BLaER1 (cell line): ENCODE measurements around the gene EIF6.

Experiments
- H3K27ac ChIP-seq: shearing (Covaris generic); formaldehyde crosslinking; 2 replicates; pipeline ENCODE4 v1.8.1; 2022
- H3K27me3 ChIP-seq: shearing (Covaris generic); formaldehyde crosslinking; 2 replicates; pipeline ENCODE4 v1.8.1; 2022
- H3K36me3 ChIP-seq: shearing (Covaris generic); formaldehyde crosslinking; 2 replicates; pipeline ENCODE4 v1.8.1; 2022
- H3K4me1 ChIP-seq: shearing (Covaris generic); formaldehyde crosslinking; 2 replicates; pipeline ENCODE4 v1.8.1; 2022
- H3K4me2 ChIP-seq: shearing (Covaris generic); formaldehyde crosslinking; 2 replicates; pipeline ENCODE4 v1.8.1; 2022
- H3K4me3 ChIP-seq: shearing (Covaris generic); formaldehyde crosslinking; 2 replicates; pipeline ENCODE4 v1.8.1; 2022
- H3K9ac ChIP-seq: shearing (Covaris generic); formaldehyde crosslinking; 2 replicates; pipeline ENCODE4 v1.8.1; 2022
- H3K9me3 ChIP-seq: shearing (Covaris generic); formaldehyde crosslinking; 2 replicates; pipeline ENCODE4 v1.8.1; 2022
- H4K20me1 ChIP-seq: shearing (Covaris generic); formaldehyde crosslinking; 2 replicates; pipeline ENCODE4 v1.8.1; 2022
- Cebpa-rat ChIP-seq: shearing (Covaris generic); IDR thresholded peaks from 2 replicates; pipeline ENCODE4 v1.8.1; 2022

EIF6 gene

DNA sequence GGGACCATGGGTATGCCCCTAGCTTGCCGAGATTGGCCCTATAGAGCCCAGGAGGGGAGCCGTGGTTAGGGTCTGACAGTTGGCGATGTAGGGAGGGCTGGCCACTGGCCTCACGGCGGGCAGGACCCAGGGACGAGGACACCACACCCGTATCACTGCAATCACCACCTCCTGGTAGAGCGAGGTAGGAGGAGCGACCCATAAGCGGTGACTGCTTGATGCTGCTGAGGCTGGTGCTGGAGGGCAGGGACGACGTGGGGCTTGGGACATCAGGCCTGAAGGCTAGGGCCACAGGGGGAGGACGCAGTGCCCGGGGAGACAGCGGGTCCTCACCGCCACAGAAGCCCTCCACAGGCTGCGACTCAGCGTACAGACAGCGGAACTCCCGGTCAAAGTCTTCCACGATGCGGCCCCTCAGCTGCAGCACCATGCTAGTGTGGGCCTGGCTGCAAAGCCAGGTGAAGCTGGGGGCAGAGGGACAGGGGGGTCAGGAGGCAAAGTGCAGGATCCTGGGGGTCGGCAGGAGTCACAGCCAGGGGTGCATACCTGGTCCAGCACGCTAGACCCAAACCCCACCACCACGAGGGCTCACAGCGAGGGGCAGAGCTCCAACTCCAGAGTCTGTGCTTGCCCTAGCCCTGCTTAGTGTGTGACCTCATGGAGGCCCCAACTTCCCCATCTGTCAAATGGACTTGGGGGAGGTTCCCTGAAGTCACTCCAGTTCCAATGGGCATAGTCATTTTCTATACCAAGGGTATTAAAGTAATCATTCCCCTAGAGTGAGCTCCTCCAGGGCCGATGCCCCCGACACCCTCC, 3.1 kb upstream of the EIF6 start:
- no peak overlapping the region for H3K4me2 ChIP-seq
- no peaks in the 10 kb centered on the region for H3K9me3 ChIP-seq
- H3K27me3 ChIP-seq: no peaks in the 10 kb centered on the region
- peaks cover 3% of the 10 kb centered on the region; the same call in 1 of the 2 replicates for H3K36me3 ChIP-seq
- TF ChIP-seq Cebpa-rat: no peak
- H4K20me1 ChIP-seq: peaks cover 10% of the 10 kb centered on the region; the same call in 1 of the 2 replicates
- no peak overlapping the region for H3K9ac ChIP-seq
- H3K27ac ChIP-seq: no peak overlapping the region
- peaks cover 18% of the 10 kb centered on the region for H3K4me1 ChIP-seq
- H3K4me3 ChIP-seq: no peak overlapping the region

DNA sequence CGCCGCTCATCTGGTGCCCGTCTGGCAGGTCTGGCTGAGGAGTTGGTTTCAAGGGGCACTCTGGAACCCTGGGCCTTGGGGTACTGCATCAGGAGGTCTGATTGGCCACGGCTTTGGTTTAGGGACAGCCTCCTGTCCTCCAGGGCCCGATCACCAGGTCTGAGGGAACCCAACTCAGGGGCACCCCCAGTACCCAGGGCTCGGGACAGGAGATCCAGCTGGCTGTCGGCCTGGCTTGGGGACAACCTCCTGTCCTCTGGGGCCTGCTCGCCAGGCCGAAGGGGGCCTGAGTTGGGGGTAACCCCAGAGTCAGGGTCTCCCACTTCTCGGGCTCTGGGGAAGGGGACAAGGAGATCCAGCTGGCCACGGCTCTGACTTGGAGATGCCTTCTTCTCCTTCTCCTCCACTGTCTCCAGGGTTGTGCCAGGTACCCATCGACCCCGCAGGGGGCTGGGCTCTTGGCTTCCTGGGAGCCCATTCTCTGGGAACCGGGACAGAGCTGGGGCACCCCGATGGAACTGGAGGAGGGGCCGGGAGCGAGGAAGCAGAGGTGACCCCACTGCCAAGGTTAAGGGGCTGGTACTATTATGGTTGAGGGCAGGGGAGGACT, 2.4 kb upstream of the EIF6 start:
- Histone ChIP-seq H3K27ac (no peak overlapping the region), H3K27me3 (no peaks in the 10 kb centered on the region), H3K9ac (no peak overlapping the region), H3K4me3 (no peak overlapping the region), H4K20me1 (peaks cover 15% of the 10 kb centered on the region; the same call in 1 of the 2 replicates), H3K9me3 (no peaks in the 10 kb centered on the region), H3K4me2 (no peak overlapping the region), H3K36me3 (peaks cover 10% of the 10 kb centered on the region), H3K4me1 (peaks cover 18% of the 10 kb centered on the region)
- no peak for TF ChIP-seq Cebpa-rat

DNA sequence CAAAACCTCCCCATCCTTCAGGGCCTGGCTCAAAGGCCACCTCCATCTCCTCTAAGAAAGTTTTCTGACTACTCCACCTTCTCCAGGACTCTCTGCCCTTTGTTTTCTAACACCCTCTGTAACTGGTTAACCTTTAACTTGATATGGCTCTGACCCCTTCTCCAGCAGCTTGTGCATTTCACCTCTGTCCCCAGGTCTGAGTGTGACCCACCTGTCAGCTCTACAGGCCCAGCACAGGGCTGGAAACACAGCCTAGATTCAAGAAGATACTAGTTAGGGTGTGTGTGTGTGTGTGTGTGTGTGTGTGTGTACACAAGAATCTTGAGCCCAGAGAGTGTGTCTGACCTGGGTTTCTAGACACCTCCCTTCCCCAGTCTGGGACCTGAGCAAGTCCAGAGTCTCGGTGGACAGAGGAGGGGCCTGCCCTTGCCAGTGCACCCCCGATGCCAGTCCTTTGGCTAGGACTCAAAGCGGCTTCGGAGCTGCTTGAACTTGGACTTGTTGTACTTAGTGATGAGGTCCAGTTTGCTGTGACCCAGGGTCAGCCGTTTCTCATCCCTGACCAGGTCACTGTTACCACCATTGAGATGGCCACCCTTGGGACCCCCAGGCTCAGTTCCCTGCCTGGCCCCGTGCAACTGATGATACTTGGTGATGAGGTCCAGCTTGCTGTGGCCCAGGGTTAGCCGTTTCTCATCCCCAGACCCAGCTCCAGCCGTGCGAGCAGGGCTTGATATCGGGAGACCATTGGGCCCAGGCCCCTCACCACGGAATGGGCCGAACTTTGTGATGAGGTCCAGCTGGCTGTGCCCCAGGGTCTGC, 1.7 kb upstream of the EIF6 start:
- Histone ChIP-seq H3K36me3 (peaks cover 17% of the 10 kb centered on the region), H3K4me3 (no peak overlapping the region), H3K9me3 (no peaks in the 10 kb centered on the region), H3K27me3 (no peaks in the 10 kb centered on the region), H4K20me1 (peaks cover 15% of the 10 kb centered on the region; the same call in 1 of the 2 replicates), H3K4me1 (peaks cover 18% of the 10 kb centered on the region), H3K4me2 (no peak overlapping the region), H3K9ac (no peak overlapping the region), H3K27ac (no peak overlapping the region)
- no peak for TF ChIP-seq Cebpa-rat

DNA sequence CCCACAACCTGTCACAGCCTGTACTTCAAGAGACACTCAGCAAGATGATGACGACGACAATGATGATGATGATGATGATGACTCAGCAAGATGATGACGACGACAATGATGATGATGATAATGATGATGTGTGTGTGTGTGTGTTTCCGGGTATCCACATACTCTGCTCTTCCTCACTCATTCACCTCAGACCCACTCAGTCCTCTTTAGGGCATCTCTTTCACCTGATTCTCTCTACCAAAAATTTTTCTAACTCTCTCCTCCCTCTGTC, 1.2 kb upstream of the EIF6 start:
- H3K36me3 ChIP-seq: peaks cover 23% of the 10 kb centered on the region
- H3K27ac ChIP-seq: no peak overlapping the region
- H3K4me2 ChIP-seq: no peak overlapping the region
- peaks cover 19% of the 10 kb centered on the region for H4K20me1 ChIP-seq
- no peaks in the 10 kb centered on the region for H3K9me3 ChIP-seq
- H3K4me3 ChIP-seq: no peak overlapping the region
- no peaks in the 10 kb centered on the region for H3K27me3 ChIP-seq
- H3K9ac ChIP-seq: no peak overlapping the region
- peaks cover 18% of the 10 kb centered on the region for H3K4me1 ChIP-seq
- TF ChIP-seq Cebpa-rat: no peak

DNA sequence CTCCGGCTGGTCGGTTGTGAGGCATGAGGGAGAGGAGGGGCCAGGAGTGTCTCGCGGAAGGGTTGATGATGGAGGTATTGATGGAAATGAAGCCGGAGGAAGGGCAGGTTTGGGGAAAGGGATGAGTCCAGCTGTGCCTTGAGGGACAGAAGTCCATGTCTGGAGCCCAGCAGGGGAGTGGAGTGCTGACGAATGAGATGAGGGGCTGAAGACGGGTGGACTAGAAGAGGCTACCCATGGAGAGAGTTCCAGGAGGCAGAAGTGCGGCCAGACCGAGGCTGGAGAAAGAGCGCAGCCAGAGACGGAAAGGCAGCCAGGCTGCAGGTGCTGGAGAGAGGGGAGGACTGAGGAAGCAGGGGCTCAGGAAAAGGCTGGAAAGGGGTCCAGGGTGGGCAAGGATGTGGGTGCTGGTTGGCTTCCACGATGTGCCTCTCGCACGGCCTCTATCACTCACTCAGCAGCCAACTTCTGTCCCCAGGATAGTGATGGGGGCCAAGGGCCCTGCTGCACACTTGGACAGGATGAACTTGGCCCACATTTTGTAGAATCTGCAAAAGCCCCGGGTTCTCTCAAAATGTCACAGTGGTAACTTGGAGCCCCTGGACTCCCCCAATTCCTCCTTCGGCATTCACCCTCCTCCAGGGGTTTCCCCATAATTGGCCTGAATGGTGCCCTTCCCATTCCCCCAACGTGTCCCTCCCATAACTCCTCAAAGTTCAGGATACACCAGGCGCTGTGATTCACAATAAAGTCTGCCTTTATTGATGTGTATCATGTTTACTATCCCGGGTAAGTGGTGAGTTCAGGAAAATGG, 627 bp upstream of the EIF6 start:
- TF ChIP-seq Cebpa-rat: no peak
- Histone ChIP-seq H3K4me3 (peak overlapping the region; percentile 98), H3K9ac (peak overlapping the region; percentile 95), H3K27me3 (no peaks in the 10 kb centered on the region), H3K9me3 (no peaks in the 10 kb centered on the region), H4K20me1 (peaks cover 25% of the 10 kb centered on the region), H3K36me3 (peaks cover 28% of the 10 kb centered on the region), H3K4me1 (peaks cover 18% of the 10 kb centered on the region), H3K4me2 (peak overlapping the region; percentile 90), H3K27ac (peak overlapping the region; percentile 86)

DNA sequence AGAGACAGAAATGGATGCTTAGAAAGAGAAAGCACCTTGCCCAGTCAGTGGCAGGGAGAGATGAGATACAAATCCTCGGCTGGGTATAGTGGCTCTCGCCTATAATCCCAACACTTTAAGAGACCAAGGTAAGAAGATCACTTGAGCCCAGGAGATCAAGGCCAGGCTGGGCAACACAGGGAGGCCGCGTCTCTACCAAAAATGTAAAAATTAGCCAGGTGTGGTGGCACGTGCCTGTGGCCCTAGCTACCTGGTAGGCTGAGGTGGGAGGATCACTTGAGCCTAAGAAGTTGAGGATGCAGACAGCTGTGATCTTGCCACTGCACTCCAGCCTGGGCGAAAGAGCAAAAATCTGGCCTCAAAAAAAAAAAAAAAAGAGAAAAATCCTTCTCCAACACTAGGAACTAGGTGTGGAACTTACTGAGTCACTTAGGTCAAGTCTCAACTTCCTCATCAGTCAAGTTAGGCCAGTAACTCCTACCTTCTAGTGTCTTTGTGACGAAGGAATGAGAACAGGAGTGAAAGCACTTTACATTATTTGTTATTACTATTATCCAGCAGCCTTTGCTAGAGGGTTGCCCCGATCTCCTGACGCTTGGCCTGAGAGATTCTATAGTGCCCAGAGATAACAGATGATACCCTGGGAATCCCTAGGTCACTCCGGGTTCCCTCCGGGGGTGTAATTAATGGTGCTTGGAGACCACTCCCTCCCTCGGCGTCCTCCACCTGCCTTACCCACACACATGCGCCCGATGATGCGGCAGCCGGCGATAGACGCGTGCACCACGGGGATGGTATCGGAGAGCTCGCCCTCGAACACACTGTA, 918 bp downstream of the EIF6 start:
- no peak for TF ChIP-seq Cebpa-rat
- Histone ChIP-seq H3K27me3 (no peaks in the 10 kb centered on the region), H3K4me2 (peak overlapping the region; percentile 90), H3K4me3 (peak overlapping the region; percentile 98), H3K9me3 (no peaks in the 10 kb centered on the region), H3K36me3 (peaks cover 43% of the 10 kb centered on the region), H3K27ac (peak overlapping the region; percentile 86), H4K20me1 (peaks cover 38% of the 10 kb centered on the region), H3K4me1 (peaks cover 20% of the 10 kb centered on the region), H3K9ac (peak overlapping the region; percentile 95)

DNA sequence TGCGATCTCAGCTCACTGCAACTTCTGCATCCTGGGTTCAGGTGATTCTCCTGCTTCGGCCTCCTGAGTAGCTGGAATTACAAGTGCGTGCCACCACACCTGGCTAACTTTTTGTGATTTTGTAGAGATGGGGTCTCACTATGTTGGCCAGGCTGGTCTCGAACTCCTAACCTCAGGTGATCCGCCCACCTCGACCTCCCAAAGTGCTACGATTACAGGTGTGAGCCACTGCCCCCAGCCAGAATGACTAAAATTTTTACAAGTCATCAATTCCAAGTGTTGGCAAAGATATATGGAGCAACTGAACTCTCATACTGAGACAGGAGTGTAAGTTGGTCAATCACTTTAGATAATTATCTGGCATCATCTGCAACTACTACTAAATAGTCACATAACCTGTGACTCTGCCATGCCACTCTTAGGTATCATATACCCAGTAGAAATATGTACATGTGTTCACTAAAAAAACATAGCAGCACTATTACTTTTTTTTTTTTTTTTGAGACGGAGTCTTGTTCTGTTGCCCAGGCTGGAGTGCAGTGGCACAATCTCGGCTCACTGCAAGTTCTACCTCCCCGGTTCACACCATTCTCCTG, 3.0 kb downstream of the EIF6 start:
- Histone ChIP-seq H3K4me3 (no peak overlapping the region), H3K9me3 (no peaks in the 10 kb centered on the region), H3K36me3 (peaks cover 48% of the 10 kb centered on the region), H3K27ac (no peak overlapping the region), H3K27me3 (no peaks in the 10 kb centered on the region), H3K9ac (no peak overlapping the region), H4K20me1 (peaks cover 47% of the 10 kb centered on the region), H3K4me1 (peaks cover 30% of the 10 kb centered on the region), H3K4me2 (no peak overlapping the region)
- no peak for TF ChIP-seq Cebpa-rat

DNA sequence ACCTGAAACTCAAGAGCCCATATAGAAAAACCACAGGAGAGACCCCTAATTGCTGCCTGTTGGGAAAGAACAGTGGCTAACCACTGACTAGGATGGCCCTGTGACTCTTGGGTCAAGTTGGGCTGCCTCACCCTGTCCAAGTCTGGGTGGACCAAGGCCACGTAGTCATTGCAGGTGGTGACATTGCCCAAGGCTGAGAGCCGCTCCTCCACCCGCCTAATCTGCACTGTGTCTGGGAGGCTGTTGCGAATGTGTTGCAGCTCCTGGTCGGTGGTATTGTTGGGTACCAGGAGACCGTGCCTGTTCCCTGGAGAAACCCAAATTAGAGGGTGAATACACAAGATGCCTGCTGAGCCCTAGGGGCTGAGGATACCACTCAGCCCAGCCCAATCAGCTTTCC, 4.0 kb downstream of the EIF6 start:
- H3K27ac ChIP-seq: no peak overlapping the region
- TF ChIP-seq Cebpa-rat: no peak
- H3K4me1 ChIP-seq: peaks cover 38% of the 10 kb centered on the region
- no peak overlapping the region for H3K9ac ChIP-seq
- H4K20me1 ChIP-seq: peaks cover 57% of the 10 kb centered on the region
- peaks cover 58% of the 10 kb centered on the region for H3K36me3 ChIP-seq
- no peaks in the 10 kb centered on the region for H3K27me3 ChIP-seq
- H3K9me3 ChIP-seq: no peaks in the 10 kb centered on the region
- H3K4me3 ChIP-seq: no peak overlapping the region
- no peak overlapping the region for H3K4me2 ChIP-seq
